Psoas muscle (tissue), 8 donors: ENCODE results near the gene ABCC11. TPM values are rescaled to one million over a fixed set of nuclear protein-coding genes. Genes with fewer than 3 reads are reported as not detected.

ENCODE experiments used
- ATAC-seq, 4 donors: fragments of 200-7000 bp; cut with Tn5 transposase; one replicate each; pipeline ENCODE4 v1.9.1; 2020; ENCODE audit warnings: moderate library complexity in 3 of 4, mild to moderate bottlenecking in 2 of 4
- DNase-seq, 2 donors: peaks; one replicate each; pipeline ENCODE4 v3.0.0-alpha.2; 2020
- H3K27ac ChIP-seq: fragments of 200-600 bp; one replicate; pipeline ENCODE4 v1.8.0; 2022
- H3K27me3 ChIP-seq, 3 donors: fragments of 200-600 bp in 1 of 3; one replicate each; pipeline versions ENCODE4 v1.6.1 to v1.8.0; 2013 to 2022; ENCODE audit warnings: low read length in 2 of 3, mild to moderate bottlenecking in 2 of 3, moderate library complexity in 1 of 3; ENCODE audit not compliant: insufficient read depth in 3 of 3
- H3K36me3 ChIP-seq, 2 donors: fragments of 200-600 bp in 1 of 2; one replicate each; pipeline versions ENCODE4 v1.6.1 to v1.8.0; 2013 to 2022; ENCODE audit warnings: low read depth in 1 of 2, mild to moderate bottlenecking in 1 of 2, moderate library complexity in 1 of 2; ENCODE audit not compliant: insufficient read depth in 1 of 2
- H3K4me1 ChIP-seq: fragments of 200-600 bp; one replicate; pipeline ENCODE4 v1.8.0; 2022
- H3K4me3 ChIP-seq: fragments of 200-600 bp; one replicate; pipeline ENCODE4 v1.8.0; 2022; ENCODE audit warnings: mild to moderate bottlenecking
- H3K9me3 ChIP-seq: fragments of 200-600 bp; one replicate; pipeline ENCODE4 v1.8.0; 2022
- WGBS, 3 donors: extraction: QIAGEN DNeasy Blood & Tissue Kit; methylation state at CpG; one replicate each; pipeline versions ENCODE4 v1.1.6 to v1.1.7; 2013; 5-methylcytosine and 5-hydroxymethylcytosine counted together
- intact Hi-C, 2 donors: fragments of 100-400 bp; cut with DNase I; formaldehyde crosslinking; loops; one replicate each; pipeline versions ENCODE4 v1.11.0 to v1.14.2; 2022
- polyA plus RNA-seq, 3 donors: library from polyadenylated mRNA; stranded (reverse); fragments of 200-250 nt; gene quantifications; one replicate each; pipeline ENCODE4 v1.2.3, GENCODE V29; 2013
- total RNA-seq, 4 donors: library from RNA; stranded (reverse); fragmentation: NEBNext Ultra II Directional in 2 of 4; extraction: Animal tissue kit (Norgen Biotek cat#: 25700) in 2 of 4; gene quantifications; one replicate each; pipeline versions ENCODE4 v1.2.1 to v1.2.4, GENCODE V29; 2021 to 2023
- TF ChIP-seq, protein P1 (sequence below): fragments of 200-600 bp; IDR thresholded peaks from one replicate; pipeline ENCODE4 v1.8.0; 2022; ENCODE audit warnings: antibody characterized with exemption
- donor health status: healthy with polysubstance abuse.
- donor health status: DM: no; HTN: no; CAD: no; lungs with moderate emphysema.
- donor health status: Bipolar disorder and iron deficiency.
- donor health status: healthy.
- donor health status: DM: yes; HTN: yes; CAD: no.
- donor health status: DM: no; HTN: no; CAD: no.
- donor health status: DM: no; HTN: no; CAD: no.
- donor health status: DM: yes; HTN: yes; CAD: no.

Gene ABCC11
- total and polyA plus RNA-seq, 7 donors = 0.05 to 0.22 (median 0.15) TPM; not detected in 1

DNA sequence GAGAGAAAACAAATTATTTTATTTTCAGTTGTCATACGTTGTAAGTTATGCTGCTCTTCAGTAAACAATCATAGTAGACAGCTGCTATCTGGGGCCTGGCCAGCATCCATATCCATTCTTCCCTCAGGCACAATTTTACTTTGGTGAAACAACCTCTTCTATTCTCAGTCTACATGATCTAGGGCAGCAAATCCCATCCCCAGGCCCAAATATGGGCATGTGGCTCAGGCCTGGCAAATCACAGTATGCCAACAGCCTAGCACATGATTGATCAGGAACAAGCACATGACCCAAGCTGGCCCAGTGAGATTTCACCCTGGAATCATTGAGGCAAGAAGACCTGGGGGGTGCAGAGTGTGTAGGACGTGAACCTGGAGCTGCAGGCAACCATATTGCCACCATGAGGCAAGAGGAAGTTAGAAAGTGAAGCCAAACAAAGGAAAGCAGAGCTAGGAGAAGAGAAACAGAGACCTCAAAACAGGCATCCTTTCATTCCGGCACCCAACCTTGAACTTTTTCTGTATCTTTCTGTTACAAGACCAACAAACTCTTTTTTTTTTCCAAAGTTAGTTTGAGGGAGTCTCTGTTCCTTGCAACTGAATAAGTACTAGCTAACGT, 81.3 kb downstream of the ABCC11 start:
- intact Hi-C loops = loop anchor here (2.0 to 10.0 kb wide), 3 partner anchors 1129 to 1231 kb away; no protein-coding TSS in a partner anchor
- DNase-seq = no peak
- Histone ChIP-seq H3K36me3 (no peaks in the 10 kb centered on the region), H3K4me1 (no peaks in the 10 kb centered on the region), H3K27me3 (no peaks in the 10 kb centered on the region), H3K4me3 (no peak overlapping the region), H3K9me3 (no peaks in the 10 kb centered on the region), H3K27ac (no peak overlapping the region)
- 82 to 89% (median 86%) methylated on average over 4 of the region's 4 CpGs for WGBS, 3 donors
- TF ChIP-seq, protein P1, sequence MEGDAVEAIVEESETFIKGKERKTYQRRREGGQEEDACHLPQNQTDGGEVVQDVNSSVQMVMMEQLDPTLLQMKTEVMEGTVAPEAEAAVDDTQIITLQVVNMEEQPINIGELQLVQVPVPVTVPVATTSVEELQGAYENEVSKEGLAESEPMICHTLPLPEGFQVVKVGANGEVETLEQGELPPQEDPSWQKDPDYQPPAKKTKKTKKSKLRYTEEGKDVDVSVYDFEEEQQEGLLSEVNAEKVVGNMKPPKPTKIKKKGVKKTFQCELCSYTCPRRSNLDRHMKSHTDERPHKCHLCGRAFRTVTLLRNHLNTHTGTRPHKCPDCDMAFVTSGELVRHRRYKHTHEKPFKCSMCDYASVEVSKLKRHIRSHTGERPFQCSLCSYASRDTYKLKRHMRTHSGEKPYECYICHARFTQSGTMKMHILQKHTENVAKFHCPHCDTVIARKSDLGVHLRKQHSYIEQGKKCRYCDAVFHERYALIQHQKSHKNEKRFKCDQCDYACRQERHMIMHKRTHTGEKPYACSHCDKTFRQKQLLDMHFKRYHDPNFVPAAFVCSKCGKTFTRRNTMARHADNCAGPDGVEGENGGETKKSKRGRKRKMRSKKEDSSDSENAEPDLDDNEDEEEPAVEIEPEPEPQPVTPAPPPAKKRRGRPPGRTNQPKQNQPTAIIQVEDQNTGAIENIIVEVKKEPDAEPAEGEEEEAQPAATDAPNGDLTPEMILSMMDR = no peak
- no peak for ATAC-seq

DNA sequence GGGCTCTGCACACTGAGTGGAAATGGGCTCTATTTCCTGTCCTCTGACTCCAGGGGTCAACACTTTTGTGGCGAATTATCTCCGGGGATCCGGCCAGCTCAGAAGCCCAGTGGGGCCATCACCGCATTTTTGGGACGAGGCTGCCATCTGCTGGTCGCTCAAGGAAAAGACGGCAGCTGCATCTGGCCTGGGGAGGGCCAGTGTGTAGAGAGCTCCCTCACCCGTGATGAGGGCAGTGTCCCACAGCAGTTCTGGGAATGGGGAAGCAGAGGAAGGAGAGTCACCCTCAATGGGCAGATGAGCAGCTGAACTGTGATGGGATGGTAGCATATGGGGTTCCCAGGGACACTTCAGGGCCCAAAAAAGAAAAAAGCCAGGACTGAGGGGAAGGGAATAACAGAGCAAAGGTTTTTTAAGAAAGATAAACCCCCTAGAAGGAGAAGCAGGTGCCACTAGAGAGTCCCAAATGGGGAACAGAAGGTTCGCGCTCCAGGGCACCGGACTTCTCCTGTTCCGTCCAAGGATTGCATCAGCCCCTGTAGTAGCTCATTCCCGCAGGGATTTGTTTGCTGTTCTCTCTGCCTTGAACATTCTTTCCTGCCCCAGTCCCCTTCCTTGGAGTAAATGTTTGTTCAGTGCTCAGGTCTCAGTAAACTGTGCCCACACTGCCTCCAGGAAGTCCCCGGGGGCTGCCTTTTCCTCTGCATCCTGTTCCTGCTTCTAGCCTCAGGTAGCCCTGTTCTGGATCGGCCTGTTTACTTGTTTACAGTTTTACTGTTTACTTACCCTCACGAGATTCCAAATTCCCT, 82.2 kb downstream of the ABCC11 start:
- 11 to 21% (median 12%) methylated on average over 16 of the region's 16 CpGs for WGBS, 3 donors
- intact Hi-C loops = loop anchor here (2.0 to 10.0 kb wide), 4 partner anchors 1023 to 1230 kb away; partner anchors contain the start of gene NETO2 (in 1 of the 2)

DNA sequence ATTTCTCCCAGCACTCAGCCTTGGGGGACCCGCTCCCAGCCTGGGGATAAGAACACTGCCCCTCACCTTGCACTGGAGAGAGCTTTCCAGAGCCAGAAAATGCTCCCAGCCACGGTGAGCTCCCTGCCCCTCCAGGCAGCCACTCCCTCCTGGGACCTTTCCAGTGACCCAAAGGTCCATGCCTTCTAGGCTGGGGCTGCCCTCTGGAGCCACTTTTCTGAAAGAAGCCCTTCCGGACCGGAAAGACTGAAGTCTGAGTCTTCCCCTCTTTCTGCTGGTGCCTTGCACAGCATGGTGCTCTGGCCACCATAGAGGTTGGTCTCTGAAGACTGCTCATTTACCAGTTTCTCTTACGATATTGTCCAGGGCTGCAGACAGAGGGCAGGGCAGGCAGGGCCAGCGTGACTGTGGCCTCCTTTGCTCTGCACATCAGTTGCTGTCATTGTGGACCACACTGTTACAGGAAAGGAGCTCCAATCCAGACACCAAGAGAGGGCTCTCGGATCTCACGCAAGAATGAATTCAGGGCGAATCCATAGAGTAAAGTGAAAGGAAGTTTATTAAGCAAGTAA, 84.4 kb downstream of the ABCC11 start:
- ATAC-seq (no peak), DNase-seq (no peak)
- H3K4me1 ChIP-seq = no peaks in the 10 kb centered on the region
- 76 to 83% (median 77%) methylated on average over 9 of the region's 9 CpGs for WGBS, 3 donors
- intact Hi-C loops = loop anchor here (5.0 to 10.0 kb wide), 2 partner anchors 1021 to 1228 kb away; partner anchors contain the start of gene NETO2 (in 1 of the 2)
- TF ChIP-seq, protein P1 = no peak
- H3K27me3 ChIP-seq = no peaks in the 10 kb centered on the region
- no peak overlapping the region for H3K4me3 ChIP-seq
- no peak overlapping the region for H3K27ac ChIP-seq
- H3K36me3 ChIP-seq = no peaks in the 10 kb centered on the region
- no peaks in the 10 kb centered on the region for H3K9me3 ChIP-seq

More for the DNA sequence above, 82.2 kb downstream of the ABCC11 start:
- peak; percentile 74 to 88 for DNase-seq
- no peaks in the 10 kb centered on the region for H3K36me3 ChIP-seq
- no peak overlapping the region for H3K27ac ChIP-seq
- no peaks in the 10 kb centered on the region for H3K4me1 ChIP-seq
- H3K27me3 ChIP-seq = no peaks in the 10 kb centered on the region
- peak; percentile 93 to 98 (median 94) for ATAC-seq
- TF ChIP-seq, protein P1 = peak; percentile 89
- H3K9me3 ChIP-seq = no peaks in the 10 kb centered on the region
- no peak overlapping the region for H3K4me3 ChIP-seq

GRCh38 chr16:48161906-48162305, 85.4 kb downstream of the ABCC11 start:
- TF ChIP-seq, protein P1 = no peak
- no peaks in the 10 kb centered on the region for H3K36me3 ChIP-seq
- DNase-seq (no peak), ATAC-seq (no peak)
- H3K4me1 ChIP-seq = no peaks in the 10 kb centered on the region
- intact Hi-C loops = loop anchor here (5.0 to 10.0 kb wide), 2 partner anchors 1020 to 1227 kb away; partner anchors contain the start of gene NETO2 (in 1 of the 2)
- H3K9me3 ChIP-seq = no peaks in the 10 kb centered on the region
- H3K4me3 ChIP-seq = no peak overlapping the region
- H3K27me3 ChIP-seq = no peaks in the 10 kb centered on the region
- no peak overlapping the region for H3K27ac ChIP-seq
- WGBS, 3 donors = 45 to 55% (median 47%) methylated on average over 4 of the region's 4 CpGs
